Right kidney (tissue), 1 donor: ENCODE results near the gene GNPTAB.
"Not testable (repeated sequence)": the region's sequence is repeated elsewhere in the genome, so short reads cannot be mapped to it uniquely, and the experiment has no call there.

Source experiments
- DNase-seq: peaks from one replicate; pipeline ENCODE4 v3.0.0-alpha.2; 2016

GNPTAB gene

DNA sequence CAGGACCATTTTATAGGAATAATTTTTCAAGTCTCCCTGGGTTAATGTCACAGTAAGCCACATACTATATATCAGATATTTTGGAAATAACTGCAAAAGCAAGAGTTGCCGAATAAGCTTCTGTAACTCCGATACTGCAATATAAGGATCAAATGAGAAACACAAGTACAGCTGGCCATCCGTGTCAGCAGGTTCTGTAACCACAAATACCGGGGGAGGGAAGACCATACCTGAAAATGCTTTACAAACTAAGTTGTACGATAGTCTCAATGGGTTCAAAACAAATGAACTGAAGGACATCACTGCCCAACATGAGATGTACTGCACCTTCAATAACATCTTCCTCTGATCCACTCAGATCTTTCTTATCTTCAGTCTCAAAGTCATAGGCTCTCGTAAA is 93.3 kb downstream of the GNPTAB start:
- no peak for DNase-seq

DNA sequence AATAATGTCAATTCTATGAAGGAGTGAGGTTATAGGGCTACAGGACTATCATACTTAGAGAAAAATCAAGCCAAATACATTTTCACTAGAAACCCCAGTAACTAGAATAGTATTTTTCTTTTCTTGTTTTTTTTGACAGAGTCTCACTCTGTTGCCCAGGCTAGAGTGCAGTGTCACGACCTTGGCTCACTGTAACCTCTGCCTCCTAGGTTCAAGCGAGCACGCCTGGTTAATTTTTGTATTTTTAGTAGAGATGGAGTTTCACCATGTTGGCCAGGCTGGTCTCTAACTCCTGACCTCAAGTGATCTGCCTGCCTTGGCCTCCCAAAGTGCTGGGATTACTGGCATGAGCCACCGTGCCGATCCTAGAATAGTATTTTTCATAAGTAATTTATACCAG is 96.3 kb downstream of the GNPTAB start:
- not testable (repeated sequence) for DNase-seq

- DNase-seq = no peak
These were observed 97.6 kb downstream of the GNPTAB start for GRCh38 chr12:101733166-101733565.

DNA sequence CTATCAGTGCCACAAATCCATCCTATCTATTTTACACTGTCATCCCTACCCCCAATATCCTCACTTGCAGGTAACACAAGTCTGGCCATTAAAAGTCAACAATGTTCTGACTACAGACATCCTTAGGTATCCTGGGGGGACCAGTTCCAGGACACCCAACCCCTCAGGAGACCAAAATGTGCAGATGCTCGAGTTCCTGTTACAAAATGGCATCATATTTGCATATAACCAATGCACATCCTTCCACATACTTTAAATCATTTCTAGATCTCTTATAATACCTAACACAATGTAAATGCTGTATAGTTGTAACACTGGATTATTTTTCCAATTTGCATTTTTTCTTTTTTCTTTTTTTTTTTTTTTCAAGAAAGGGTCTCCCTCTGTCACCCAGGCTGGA is 98.4 kb downstream of the GNPTAB start:
- no peak for DNase-seq

DNA sequence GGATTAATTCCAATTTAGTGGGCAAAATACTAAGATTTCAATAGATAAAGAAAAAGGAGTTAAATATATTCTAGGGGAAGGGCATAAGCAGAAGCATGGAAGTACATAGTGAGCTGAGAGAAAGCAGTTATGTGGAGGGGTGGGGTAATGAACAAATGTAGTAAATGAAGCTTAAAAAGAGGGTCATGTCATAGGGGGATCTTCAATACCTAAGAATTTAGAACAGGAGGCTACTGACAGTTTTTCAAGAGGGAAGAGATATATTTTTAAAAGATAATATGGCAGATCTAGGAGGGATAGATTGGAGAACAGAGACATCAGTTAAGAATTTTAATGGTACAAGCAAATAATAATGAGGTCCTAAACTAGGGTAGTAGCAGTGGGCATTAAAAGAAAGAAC is 100.9 kb downstream of the GNPTAB start:
- no peak for DNase-seq

DNA sequence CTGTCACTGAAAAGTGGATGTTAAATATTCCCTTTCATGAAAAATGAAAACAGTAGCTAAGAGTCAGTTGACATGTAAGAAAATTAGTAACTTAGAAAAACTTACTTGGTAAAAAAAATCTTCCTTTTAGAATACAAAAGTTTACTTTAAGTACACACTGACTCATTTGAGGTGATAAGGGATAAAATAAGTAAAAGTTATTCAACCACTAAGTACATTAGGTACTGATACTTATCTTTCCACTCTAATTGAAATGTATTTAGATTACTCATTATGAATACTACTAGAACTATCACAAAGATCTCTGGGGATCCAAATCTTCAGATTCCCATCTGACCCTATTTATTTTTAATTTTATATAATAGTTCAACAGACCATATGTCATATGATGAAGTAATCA is 103.7 kb downstream of the GNPTAB start:
- DNase-seq = no peak

GRCh38 chr12:101722392-101722791 is 108.4 kb downstream of the GNPTAB start:
- no peak for DNase-seq

DNA sequence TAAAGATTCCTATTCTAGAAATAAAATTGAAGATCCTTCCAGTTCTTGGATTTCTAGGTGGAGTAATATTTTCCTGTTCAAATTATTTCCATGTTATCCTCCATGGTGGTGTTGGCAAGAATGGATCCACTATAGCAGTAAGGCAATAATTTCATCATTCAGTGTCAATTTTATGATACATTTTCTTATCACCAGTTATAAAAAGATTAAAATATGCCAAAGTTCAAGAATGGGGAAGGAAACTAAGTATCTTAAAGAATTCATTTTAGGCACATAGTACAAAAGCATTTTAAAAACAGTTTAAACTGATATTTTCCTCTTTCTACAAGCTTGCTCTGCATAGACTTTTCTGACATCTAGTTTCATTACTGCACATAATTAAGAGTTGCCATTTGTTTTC is 110.6 kb downstream of the GNPTAB start:
- no peak for DNase-seq

DNA sequence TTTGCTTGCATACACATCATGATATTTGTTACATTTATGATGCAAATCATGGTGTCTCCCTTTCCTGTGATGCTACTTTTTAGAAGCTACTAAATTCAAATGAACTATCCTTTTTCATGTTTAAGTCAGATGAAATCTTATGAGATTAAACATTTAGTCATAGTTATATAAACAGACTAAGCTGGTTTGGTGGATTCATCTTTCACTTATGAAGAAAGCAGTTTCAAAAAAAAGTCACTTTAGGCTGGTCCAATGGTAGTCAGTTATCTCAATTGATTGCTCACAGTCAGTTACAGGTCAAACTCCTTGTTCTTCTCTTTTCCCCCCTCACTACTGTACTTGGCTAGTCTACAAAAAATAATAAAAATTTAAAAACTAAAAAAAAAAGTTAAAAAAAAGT is 111.2 kb downstream of the GNPTAB start:
- no peak for DNase-seq

DNA sequence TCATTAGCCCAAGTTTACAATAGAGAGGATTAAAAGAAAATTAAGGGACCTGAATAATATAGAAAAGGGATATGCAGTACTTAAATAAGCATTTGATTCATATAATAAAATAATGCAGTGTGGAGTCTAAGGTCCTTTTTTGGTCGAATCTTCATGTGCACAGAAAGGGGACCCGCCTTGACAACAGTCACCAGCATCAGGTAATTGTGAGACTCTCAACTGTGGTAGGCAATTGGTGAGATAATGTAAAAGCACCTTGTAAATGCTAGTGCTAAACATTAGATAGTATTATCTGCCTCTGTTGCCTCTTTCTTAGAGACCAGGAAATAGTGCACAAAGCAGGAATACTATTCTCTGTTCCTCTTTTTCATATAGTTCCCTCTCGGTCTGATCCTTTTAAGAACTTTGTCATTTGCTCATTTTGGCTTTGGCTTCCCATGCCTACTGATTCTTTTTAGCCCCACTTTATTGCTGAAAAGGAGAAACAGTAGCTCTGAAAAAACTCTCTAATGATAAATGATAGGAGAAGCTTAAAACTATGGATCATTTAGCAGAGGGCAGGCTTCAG is 115.8 kb downstream of the GNPTAB start:
- no peak for DNase-seq

DNA sequence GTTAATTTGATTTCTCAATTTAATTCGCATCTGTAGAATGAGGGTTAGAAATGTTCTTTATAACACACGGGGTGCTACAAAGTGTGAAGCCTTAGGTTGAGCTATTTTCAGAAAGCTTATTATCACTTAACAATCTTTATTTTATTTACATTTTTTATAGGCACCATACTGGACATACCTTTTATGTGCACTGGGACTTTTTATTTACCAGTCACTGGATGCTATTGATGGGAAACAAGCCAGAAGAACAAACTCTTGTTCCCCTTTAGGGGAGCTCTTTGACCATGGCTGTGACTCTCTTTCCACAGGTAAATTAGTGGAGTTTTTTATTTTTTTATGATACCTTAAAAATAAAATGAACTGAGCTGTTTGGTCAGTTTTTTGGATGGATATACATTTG is 116.8 kb downstream of the GNPTAB start:
- no peak for DNase-seq

- DNase-seq = peak; percentile 27
These were observed 117.6 kb downstream of the GNPTAB start for GRCh38 chr12:101713059-101713682.

DNA sequence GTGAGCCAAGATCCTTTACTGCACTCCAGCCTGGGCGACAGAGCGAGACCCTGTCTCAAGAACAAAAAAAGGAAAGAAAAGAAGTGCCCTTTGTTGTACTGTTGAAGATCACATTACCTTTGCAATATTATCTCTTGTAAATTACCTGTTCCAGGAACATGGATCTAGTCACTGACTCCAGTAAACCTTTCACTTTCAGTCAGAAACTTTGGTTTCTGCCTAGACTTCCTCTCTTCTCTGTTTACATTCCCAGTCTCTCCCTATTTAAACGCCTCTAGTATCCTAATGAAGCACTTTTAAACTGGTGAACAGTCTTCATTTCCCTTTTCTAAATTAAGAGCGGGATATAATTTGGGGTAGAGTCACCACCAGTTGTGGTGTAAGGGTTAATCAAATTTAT is 120.5 kb downstream of the GNPTAB start:
- DNase-seq = no peak

DNA sequence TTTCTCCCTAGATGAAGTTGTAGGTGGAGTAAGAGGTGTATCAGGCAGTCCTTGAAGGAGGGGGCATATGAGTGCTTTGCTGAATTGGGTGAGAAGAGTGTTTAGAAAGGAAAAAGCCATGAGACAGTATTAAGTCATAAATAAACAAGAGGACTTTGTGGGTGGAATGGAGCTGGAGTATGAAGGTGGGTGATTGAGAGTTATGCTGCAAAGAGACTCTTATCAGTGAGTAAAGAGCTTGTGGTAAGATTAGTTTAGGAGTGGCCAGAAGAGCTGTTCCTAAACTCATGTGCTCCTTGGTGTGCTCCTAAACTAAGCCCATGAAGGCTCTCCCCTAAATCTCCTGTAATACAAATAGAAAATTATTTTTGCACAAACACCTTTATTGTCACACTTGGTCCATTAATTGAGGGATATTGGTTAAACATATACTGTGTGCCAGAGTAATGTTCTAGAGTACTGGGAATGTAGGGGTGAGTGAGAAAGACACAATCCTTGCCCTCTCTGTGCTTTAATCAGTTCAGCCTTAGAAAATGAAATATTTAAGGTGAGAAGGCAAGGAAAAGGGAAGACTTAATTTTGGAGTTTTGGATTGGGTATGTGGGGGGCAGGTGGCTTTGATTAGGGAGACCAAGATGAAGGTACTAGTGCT is 123.5 kb downstream of the GNPTAB start:
- no peak for DNase-seq

GRCh38 chr12:101706403-101706802 is 124.4 kb downstream of the GNPTAB start:
- no peak for DNase-seq

- DNase-seq = no peak
These were observed 127.3 kb downstream of the GNPTAB start for GRCh38 chr12:101703487-101703886.

DNA sequence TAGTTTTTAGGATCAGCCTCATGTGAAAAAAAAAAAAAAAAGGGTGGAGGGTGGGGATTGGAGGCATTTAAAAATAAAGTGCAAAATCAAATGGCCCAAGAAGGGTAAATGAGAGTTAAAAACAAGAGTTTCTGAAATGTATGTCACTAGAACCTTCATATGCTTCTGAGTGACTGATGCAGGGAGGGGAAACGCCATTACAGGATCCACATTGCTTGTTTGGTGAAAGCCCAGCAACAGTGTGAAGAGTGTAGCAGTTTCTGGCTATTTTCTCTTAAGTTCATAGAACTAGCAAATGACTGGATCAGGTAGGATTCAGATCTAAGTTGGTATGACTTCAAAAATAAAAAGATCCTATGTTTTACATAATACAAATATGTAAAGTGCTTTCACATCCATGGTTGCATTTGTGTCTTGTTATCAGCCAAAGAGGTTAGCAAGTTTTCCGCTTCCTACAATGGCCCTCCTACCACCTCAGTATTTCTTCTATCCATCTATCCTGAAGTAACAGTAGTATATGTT is 130.4 kb downstream of the GNPTAB start:
- no peak for DNase-seq

DNA sequence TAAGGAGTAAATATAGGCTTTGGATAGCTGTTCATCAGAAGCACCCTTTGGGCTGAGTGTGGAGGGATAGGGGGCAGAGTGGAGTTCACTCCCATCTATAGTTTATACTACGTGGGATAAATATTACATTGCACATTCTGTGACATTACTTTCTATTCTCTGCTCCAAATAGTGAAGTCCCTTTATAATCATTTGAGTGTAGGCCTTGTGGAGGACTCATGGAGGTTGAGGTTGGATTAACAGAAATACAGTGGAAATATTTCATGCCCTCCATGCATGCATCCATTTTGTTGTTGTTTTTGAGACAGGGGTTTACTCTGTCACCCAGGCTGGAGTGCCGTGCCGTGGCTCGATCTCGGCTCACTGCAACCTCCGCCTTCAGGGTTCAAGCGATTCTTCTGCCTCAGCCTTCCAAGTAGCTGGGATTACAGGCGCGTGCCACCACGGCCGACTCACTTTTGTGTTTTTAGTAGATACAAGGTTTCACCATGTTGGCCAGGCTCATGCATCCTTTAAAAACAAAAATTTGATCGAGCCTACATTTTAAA is 131.9 kb downstream of the GNPTAB start:
- peak; percentile 12 for DNase-seq

DNA sequence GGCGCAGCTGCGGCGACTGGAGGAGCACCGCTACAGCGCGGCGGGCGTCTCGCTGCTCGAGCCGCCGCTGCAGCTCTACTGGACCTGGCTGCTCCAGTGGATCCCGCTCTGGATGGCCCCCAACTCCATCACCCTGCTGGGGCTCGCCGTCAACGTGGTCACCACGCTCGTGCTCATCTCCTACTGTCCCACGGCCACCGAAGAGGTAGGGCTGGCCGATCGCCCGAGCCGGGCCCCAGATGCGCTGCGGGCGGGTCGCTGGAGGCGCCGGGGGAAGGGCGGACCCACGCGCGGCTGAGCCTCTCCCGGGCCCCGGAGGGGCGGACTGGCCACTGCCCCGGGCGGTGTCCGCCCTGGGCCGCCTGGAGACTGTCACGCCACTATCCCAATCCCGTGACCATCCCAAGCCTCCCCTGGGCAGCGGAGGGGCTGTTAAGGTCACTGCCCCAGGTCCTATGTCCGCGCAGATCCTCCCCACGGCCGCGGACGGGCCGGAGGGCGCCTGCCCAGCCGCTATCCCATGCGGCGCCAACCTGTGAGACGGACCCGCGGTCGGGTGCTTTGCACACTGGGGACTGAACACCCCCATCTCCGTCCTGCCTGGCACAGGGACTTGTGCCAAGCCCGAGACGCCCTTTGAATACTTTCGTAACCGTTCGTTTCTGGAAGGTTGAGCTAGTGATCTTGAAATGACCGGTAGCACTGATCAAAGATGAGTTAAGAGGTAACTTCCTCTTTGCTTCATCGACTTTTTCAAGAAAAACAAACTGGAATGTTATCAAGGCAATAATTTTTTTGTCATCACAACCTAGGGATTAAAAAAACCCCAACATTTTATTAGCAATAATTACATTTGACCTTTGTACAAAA is 132.6 kb downstream of the GNPTAB start:
- peak; percentile 88 for DNase-seq

GRCh38 chr12:101697197-101697929 is 133.4 kb downstream of the GNPTAB start, which contains the start of gene CHPT1:
CHPT1 (plus strand) TSS chr12:101697640; CDS start chr12:101697862, 222 bp downstream.
- DNase-seq = peak; percentile 83
